Measurements from ENCODE around the gene TRIB2.
A peak's percentile ranks its signal among the peaks of the same experiment; 100 is the strongest.

TRIB2 gene

GRCh38 chr2:12721566-12722446 lies 5.1 kb downstream of the TRIB2 start:
- peak; percentile 32 for DNase-seq

GRCh38 chr2:12722447-12723316 lies 5.9 kb downstream of the TRIB2 start:
- no peak for DNase-seq

- no peak for DNase-seq
Observed at GRCh38 chr2:12723736-12724463, 7.2 kb downstream of the TRIB2 start.

- no peak for DNase-seq
Observed at GRCh38 chr2:12725233-12726187, 8.8 kb downstream of the TRIB2 start.

- DNase-seq, result no peak
Observed at GRCh38 chr2:12726271-12726670, 9.5 kb downstream of the TRIB2 start.

- DNase-seq, result no peak
Observed at GRCh38 chr2:12727065-12727464, 10.3 kb downstream of the TRIB2 start.

- DNase-seq, result no peak
Observed at GRCh38 chr2:12727641-12728040, 10.9 kb downstream of the TRIB2 start.

- no peak for DNase-seq
Observed at GRCh38 chr2:12728221-12728777, 11.6 kb downstream of the TRIB2 start.

- DNase-seq, result no peak
Observed at GRCh38 chr2:12730265-12730664, 13.5 kb downstream of the TRIB2 start.

- DNase-seq, result no peak
Observed at GRCh38 chr2:12731701-12732280, 15.1 kb downstream of the TRIB2 start.

- DNase-seq, result no peak
Observed at GRCh38 chr2:12732651-12733050, 15.9 kb downstream of the TRIB2 start.

GRCh38 chr2:12733846-12734245 lies 17.1 kb downstream of the TRIB2 start:
- DNase-seq, result no peak

GRCh38 chr2:12734914-12735654 lies 18.3 kb downstream of the TRIB2 start:
- no peak for DNase-seq

- DNase-seq, result no peak
Observed at GRCh38 chr2:12737297-12737696, 20.6 kb downstream of the TRIB2 start.

- no peak for DNase-seq
Observed at GRCh38 chr2:12737738-12738485, 21.2 kb downstream of the TRIB2 start.

GRCh38 chr2:12739721-12740254 lies 23.1 kb downstream of the TRIB2 start:
- DNase-seq, result no peak

- no peak for DNase-seq
Observed at GRCh38 chr2:12741380-12741779, 24.6 kb downstream of the TRIB2 start.

GRCh38 chr2:12742891-12743290 lies 26.2 kb downstream of the TRIB2 start:
- no peak for DNase-seq

GRCh38 chr2:12750166-12750905 lies 33.6 kb downstream of the TRIB2 start:
- no peak for DNase-seq

All from activated naive CD4-positive, alpha-beta T cell treated with anti-CD3 and anti-CD28 coated beads, Interleukin-2, amount 50 U/mL, for 16 hours (primary cell).